Measurements from ENCODE around the gene CCDC116. TPM values are rescaled to one million over a fixed set of nuclear protein-coding genes. Genes with fewer than 3 reads are reported as not detected.
"Not testable (repeated sequence)": the region's sequence is repeated elsewhere in the genome, so short reads cannot be mapped to it uniquely, and the experiment has no call there.

Gene CCDC116
- total RNA-seq, 2 donors from 2014 or later = 0.59 TPM; not detected in 1

GRCh38 chr22:21612858-21613257, 19.7 kb upstream of the CCDC116 start:
- Histone ChIP-seq H3K9me3 (no peaks in the 10 kb centered on the region), H3K27me3 (no peaks in the 10 kb centered on the region), H3K9ac (ENCODE audit: low read depth in 2 of 2, low read length in 2 of 2) (no peak overlapping the region), H3K4me3 (no peak overlapping the region), H3K27ac (no peak overlapping the region), H3K36me3 (no peaks in the 10 kb centered on the region), H3K4me1 (no peaks in the 10 kb centered on the region)
- no peak for TF ChIP-seq CTCF (IDR thresholded peaks at IDR 0.05)
- no peak for DNase-seq
- intact Hi-C loops (cut with DNase I) = no loop called here

- H3K36me3 ChIP-seq = no peaks in the 10 kb centered on the region
Measured at GRCh38 chr22:21613553-21614233, 18.9 kb upstream of the CCDC116 start.

GRCh38 chr22:21615731-21616130, 16.8 kb upstream of the CCDC116 start:
- Histone ChIP-seq H3K9ac (ENCODE audit: low read depth in 2 of 2, low read length in 2 of 2) (no peak overlapping the region), H3K4me1 (no peaks in the 10 kb centered on the region), H3K27ac (no peak overlapping the region), H3K36me3 (no peaks in the 10 kb centered on the region), H3K4me3 (no peak overlapping the region), H3K9me3 (no peaks in the 10 kb centered on the region), H3K27me3 (no peaks in the 10 kb centered on the region)
- no peak for DNase-seq
- intact Hi-C loops (cut with DNase I) = no loop called here
- no peak for TF ChIP-seq CTCF (IDR thresholded peaks at IDR 0.05)

More at GRCh38 chr22:21613553-21614233, 18.9 kb upstream of the CCDC116 start:
- Histone ChIP-seq H3K27ac (no peak overlapping the region), H3K4me1 (no peaks in the 10 kb centered on the region), H3K9ac (ENCODE audit: low read depth in 2 of 2, low read length in 2 of 2) (no peak overlapping the region), H3K9me3 (no peaks in the 10 kb centered on the region), H3K27me3 (no peaks in the 10 kb centered on the region), H3K4me3 (no peak overlapping the region)
- no peak for TF ChIP-seq CTCF (IDR thresholded peaks at IDR 0.05)
- DNase-seq = no peak
- intact Hi-C loops (cut with DNase I) = no loop called here

- H3K9me3 ChIP-seq; H3K27ac ChIP-seq; intact Hi-C loops (cut with DNase I); H3K36me3 ChIP-seq; H3K4me3 ChIP-seq; H3K27me3 ChIP-seq; H3K4me1 ChIP-seq; H3K9ac ChIP-seq (ENCODE audit: low read depth in 2 of 2, low read length in 2 of 2); DNase-seq: not testable (repeated sequence)
Measured at GRCh38 chr22:21617337-21617736, 15.2 kb upstream of the CCDC116 start.

GRCh38 chr22:21621025-21621424, 11.5 kb upstream of the CCDC116 start:
- Histone ChIP-seq H3K9ac (ENCODE audit: low read depth in 2 of 2, low read length in 2 of 2) (no peak overlapping the region), H3K4me3 (no peak overlapping the region), H3K27ac (no peak overlapping the region), H3K4me1 (no peaks in the 10 kb centered on the region), H3K36me3 (peaks cover 4% of the 10 kb centered on the region), H3K27me3 (no peaks in the 10 kb centered on the region), H3K9me3 (no peaks in the 10 kb centered on the region)
- intact Hi-C loops (cut with DNase I) = no loop called here
- no peak for DNase-seq
- TF ChIP-seq CTCF (IDR thresholded peaks at IDR 0.05) = no peak

All from colonic mucosa (tissue), 4 donors.